ENCODE measurements around the gene TRABD2B. TPM values are rescaled to one million over a fixed set of nuclear protein-coding genes. Genes with fewer than 3 reads are reported as not detected.

Gene TRABD2B
- polyA plus RNA-seq, 1 experiment, result not detected

DNA sequence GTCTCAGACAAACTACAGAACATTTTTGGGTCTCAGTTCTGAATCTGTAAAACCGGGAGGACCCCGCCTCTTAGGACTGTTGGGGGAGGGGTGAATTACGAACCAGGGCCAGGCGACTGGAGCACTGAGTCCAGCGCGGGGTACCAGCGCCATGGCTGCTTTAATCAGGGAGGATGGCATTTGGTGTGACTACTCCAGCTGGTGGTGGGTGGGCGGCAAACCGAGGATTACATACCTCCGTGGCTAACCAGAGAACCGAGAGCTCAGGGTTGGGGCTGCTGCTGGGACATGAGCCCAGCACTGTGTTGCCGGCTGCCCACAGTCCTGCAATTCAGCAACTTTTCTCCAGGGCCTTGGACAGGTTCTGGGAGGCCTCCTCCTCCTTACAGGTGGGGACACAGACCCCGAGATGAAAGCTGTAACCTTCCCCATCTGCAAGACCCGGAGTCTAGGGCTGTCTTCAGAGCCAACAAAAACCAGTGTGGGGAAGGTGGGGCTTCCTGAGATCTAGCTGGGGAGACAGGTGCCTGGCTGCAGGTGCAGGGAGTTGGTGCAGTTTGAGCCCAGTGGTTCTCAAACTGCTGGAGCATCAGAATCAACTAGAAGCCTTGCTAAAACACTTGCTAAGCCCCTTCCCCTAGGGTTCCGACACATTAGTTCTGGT lies 285.9 kb downstream of the TRABD2B start:
- no peak overlapping the region for H3K4me3 ChIP-seq (ENCODE audit: low read depth, low read length)
- H3K9me3 ChIP-seq (ENCODE audit: control insufficient read depth, insufficient read depth, low read length), result no peaks in the 10 kb centered on the region; the same call in 1 of the 2 replicates
- CTCF ChIA-PET, result interaction anchor here (0.8 to 11.9 kb wide), 25 partner anchors 8 to 532 kb away, joined by 3 to 255 read pairs (median 6); partner anchors contain the start of genes FOXD2 and STIL
- POLR2A ChIA-PET, result no interaction called here
- peaks cover 60% of the 10 kb centered on the region for H3K27me3 ChIP-seq (ENCODE audit: control insufficient read depth, insufficient read depth, low read length)
- TF ChIP-seq, protein P1, sequence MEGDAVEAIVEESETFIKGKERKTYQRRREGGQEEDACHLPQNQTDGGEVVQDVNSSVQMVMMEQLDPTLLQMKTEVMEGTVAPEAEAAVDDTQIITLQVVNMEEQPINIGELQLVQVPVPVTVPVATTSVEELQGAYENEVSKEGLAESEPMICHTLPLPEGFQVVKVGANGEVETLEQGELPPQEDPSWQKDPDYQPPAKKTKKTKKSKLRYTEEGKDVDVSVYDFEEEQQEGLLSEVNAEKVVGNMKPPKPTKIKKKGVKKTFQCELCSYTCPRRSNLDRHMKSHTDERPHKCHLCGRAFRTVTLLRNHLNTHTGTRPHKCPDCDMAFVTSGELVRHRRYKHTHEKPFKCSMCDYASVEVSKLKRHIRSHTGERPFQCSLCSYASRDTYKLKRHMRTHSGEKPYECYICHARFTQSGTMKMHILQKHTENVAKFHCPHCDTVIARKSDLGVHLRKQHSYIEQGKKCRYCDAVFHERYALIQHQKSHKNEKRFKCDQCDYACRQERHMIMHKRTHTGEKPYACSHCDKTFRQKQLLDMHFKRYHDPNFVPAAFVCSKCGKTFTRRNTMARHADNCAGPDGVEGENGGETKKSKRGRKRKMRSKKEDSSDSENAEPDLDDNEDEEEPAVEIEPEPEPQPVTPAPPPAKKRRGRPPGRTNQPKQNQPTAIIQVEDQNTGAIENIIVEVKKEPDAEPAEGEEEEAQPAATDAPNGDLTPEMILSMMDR (IDR thresholded peaks at IDR 0.05; ENCODE audit: low read depth, low read length), result no peak
- no peak overlapping the region for H3K27ac ChIP-seq (ENCODE audit: low read depth, low read length)
- no peak for DNase-seq (ENCODE audit: low read depth, low spot score)

Other genes with a start within 250 kb of the TRABD2B start
- not detected in 2 replicates for gene SLC5A9, start 225.3 kb upstream of the TRABD2B start, polyA plus RNA-seq (2011; rRNA removed)

Data from AG04450 (cell line).